GM10266 (cell line): ENCODE results near the gene LHX3.
A peak's percentile ranks its signal among the peaks of the same experiment; 100 is the strongest.

Source experiments
- DNase-seq: peaks from one replicate; pipeline ENCODE4 v3.0.0; 2012; ENCODE audit errors: extremely low spot score
- CTCF ChIP-seq: IDR thresholded peaks from 2 replicates; pipeline ENCODE4 v1.5.1; 2012; ENCODE audit warnings: mild to moderate bottlenecking, low read depth; ENCODE audit not compliant: control insufficient read depth, insufficient read depth; ENCODE audit errors: missing control alignments

Gene LHX3

GRCh38 chr9:136244969-136245218 lies 40.0 kb upstream of the LHX3 start:
- DNase-seq, result no peak
- TF ChIP-seq CTCF, result no peak

GRCh38 chr9:136244122-136244968 lies 39.4 kb upstream of the LHX3 start:
- no peak for TF ChIP-seq CTCF
- DNase-seq, result peak; percentile 84

- no peak for DNase-seq
- TF ChIP-seq CTCF, result no peak
These were observed 38.7 kb upstream of the LHX3 start for GRCh38 chr9:136243631-136244030.

GRCh38 chr9:136242918-136243525 lies 38.1 kb upstream of the LHX3 start:
- no peak for DNase-seq
- no peak for TF ChIP-seq CTCF

GRCh38 chr9:136242248-136242647 lies 37.3 kb upstream of the LHX3 start:
- no peak for TF ChIP-seq CTCF
- DNase-seq, result no peak

GRCh38 chr9:136241542-136241941 lies 36.6 kb upstream of the LHX3 start:
- TF ChIP-seq CTCF, result no peak

GRCh38 chr9:136240941-136241340 lies 36.0 kb upstream of the LHX3 start:
- TF ChIP-seq CTCF, result no peak
- no peak for DNase-seq

More at GRCh38 chr9:136241542-136241941, 36.6 kb upstream of the LHX3 start:
- DNase-seq, result no peak
